Loucy (cell line): Measurements from ENCODE around the gene FRS2.

Source experiments
- H2AFZ ChIP-seq: fragments of 200-600 bp; sonication (generic); 2 replicates; pipeline ENCODE4 v1.6.0; 2016; ENCODE audit warnings: antibody characterized with exemption, mild to moderate bottlenecking, low read length, moderate library complexity
- H3F3A ChIP-seq: fragments of 200-600 bp; 2 replicates; pipeline ENCODE4 v1.6.0; 2016; ENCODE audit warnings: antibody characterized with exemption, low read depth, mild to moderate bottlenecking
- H3K27me3 ChIP-seq: fragments of 200-600 bp; sonication (generic); 2 replicates; pipeline ENCODE4 v1.6.1; 2014; ENCODE audit warnings: low read length, mild to moderate bottlenecking; ENCODE audit not compliant: insufficient read depth, poor library complexity, severe bottlenecking
- H3K36me3 ChIP-seq: fragments of 200-600 bp; sonication (generic); 2 replicates; pipeline ENCODE4 v1.6.1; 2016; ENCODE audit warnings: low read length; ENCODE audit not compliant: insufficient read depth
- H3K4me1 ChIP-seq: fragments of 200-600 bp; sonication (generic); 2 replicates; pipeline ENCODE4 v1.5.1; 2014; ENCODE audit warnings: low read length, mild to moderate bottlenecking; ENCODE audit not compliant: insufficient read depth, poor library complexity, severe bottlenecking
- H3K4me2 ChIP-seq: fragments of 200-600 bp; sonication (generic); 2 replicates; pipeline ENCODE4 v1.6.0; 2014; ENCODE audit warnings: antibody characterized with exemption, low read length, low read depth, mild to moderate bottlenecking; ENCODE audit not compliant: poor library complexity, severe bottlenecking
- H3K4me3 ChIP-seq: fragments of 200-600 bp; sonication (generic); 2 replicates; pipeline ENCODE4 v1.5.1; 2014; ENCODE audit warnings: low read length, mild to moderate bottlenecking, mixed read lengths; ENCODE audit not compliant: poor library complexity, severe bottlenecking
- H3K79me2 ChIP-seq: fragments of 200-600 bp; sonication (generic); 2 replicates; pipeline ENCODE4 v1.6.1; 2014; ENCODE audit warnings: low read length; ENCODE audit not compliant: insufficient read depth
- H3K9ac ChIP-seq: fragments of 200-600 bp; sonication (generic); 2 replicates; pipeline ENCODE4 v1.6.0; 2014; ENCODE audit warnings: mild to moderate bottlenecking, low read depth, low read length, moderate library complexity; ENCODE audit not compliant: poor library complexity, severe bottlenecking
- H3K9me2 ChIP-seq: fragments of 200-600 bp; sonication (generic); replicated peaks from 2 replicates; pipeline ENCODE4 v1.6.1; 2016; ENCODE audit warnings: low read depth, low read length, mixed read lengths
- H3K9me3 ChIP-seq: fragments of 200-600 bp; sonication (generic); 2 replicates; pipeline ENCODE4 v1.6.1; 2014; ENCODE audit warnings: mild to moderate bottlenecking, antibody characterized with exemption, low read length, low read depth; ENCODE audit not compliant: insufficient read depth
- H4K20me1 ChIP-seq: fragments of 200-600 bp; sonication (generic); 2 replicates; pipeline ENCODE4 v1.6.0; 2014; ENCODE audit warnings: antibody characterized with exemption, low read length, mild to moderate bottlenecking; ENCODE audit not compliant: insufficient read depth, poor library complexity, severe bottlenecking
- EZH2phosphoT487 ChIP-seq: fragments of 200-600 bp; IDR thresholded peaks from 2 replicates; pipeline ENCODE4 v1.6.1; 2018; ENCODE audit warnings: antibody characterized with exemption, mild to moderate bottlenecking, moderate library complexity, borderline replicate concordance
- TF ChIP-seq, protein P1 (sequence below): fragments of 200-600 bp; sonication (generic); conservative IDR thresholded peaks from 2 replicates; pipeline ENCODE4 v1.5.1; 2014; ENCODE audit warnings: mild to moderate bottlenecking, antibody characterized with exemption, low read length

The FRS2 gene

DNA sequence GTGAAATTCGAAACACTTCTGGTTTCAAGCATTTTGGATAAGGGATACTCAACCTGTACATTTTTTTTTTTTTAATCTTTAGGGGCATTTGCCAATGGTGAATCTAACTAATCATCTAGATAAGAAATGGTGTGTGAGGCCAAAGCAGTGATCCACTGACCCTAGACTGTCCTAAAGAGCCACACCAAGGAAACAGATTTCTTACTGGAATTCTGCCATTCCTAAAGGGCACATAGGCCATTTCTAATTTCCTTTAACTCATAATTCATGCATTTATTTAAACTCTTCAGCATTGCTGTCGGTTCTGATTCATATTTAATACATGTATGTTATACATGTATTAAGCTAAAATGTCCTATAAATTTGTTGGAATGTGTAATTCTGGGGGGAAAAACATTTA, 47.2 kb downstream of the FRS2 start:
- Histone ChIP-seq H3K4me2 (no peak overlapping the region), H3K27me3 (no peaks in the 10 kb centered on the region), H3K9me2 (no peaks in the 10 kb centered on the region), H3K4me1 (peaks cover 2% of the 10 kb centered on the region), H3K9ac (no peak overlapping the region), H3K9me3 (no peaks in the 10 kb centered on the region), H3K4me3 (no peak overlapping the region), H3K36me3 (no peaks in the 10 kb centered on the region), H4K20me1 (peaks cover under 1% of the 10 kb centered on the region), H2AFZ (no peak overlapping the region), H3K79me2 (peaks cover 86% of the 10 kb centered on the region), H3F3A (no peaks in the 10 kb centered on the region)
- TF ChIP-seq, protein P1, sequence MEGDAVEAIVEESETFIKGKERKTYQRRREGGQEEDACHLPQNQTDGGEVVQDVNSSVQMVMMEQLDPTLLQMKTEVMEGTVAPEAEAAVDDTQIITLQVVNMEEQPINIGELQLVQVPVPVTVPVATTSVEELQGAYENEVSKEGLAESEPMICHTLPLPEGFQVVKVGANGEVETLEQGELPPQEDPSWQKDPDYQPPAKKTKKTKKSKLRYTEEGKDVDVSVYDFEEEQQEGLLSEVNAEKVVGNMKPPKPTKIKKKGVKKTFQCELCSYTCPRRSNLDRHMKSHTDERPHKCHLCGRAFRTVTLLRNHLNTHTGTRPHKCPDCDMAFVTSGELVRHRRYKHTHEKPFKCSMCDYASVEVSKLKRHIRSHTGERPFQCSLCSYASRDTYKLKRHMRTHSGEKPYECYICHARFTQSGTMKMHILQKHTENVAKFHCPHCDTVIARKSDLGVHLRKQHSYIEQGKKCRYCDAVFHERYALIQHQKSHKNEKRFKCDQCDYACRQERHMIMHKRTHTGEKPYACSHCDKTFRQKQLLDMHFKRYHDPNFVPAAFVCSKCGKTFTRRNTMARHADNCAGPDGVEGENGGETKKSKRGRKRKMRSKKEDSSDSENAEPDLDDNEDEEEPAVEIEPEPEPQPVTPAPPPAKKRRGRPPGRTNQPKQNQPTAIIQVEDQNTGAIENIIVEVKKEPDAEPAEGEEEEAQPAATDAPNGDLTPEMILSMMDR: no peak

DNA sequence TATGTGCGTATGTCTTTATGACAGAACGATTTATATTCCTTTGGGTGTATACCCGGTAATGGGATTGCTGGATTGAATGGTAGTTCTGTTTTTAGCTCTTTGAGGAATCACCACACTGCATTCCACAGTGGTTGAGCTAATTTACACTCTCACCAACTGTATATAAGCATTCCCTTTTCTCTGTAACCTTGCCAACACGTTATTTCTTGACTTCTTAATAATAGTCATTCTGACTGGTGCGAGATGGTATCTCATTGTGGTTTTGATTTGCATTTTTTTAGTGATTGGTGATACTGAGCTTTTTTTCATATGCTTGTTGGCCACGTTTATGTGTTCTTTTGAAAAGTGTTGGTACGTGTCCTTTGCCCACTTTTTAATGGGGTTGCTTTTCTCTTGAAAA, 49.7 kb downstream of the FRS2 start:
- Histone ChIP-seq H3K9me3 (no peaks in the 10 kb centered on the region), H2AFZ (no peak overlapping the region), H3K9me2 (no peaks in the 10 kb centered on the region), H3K4me2 (no peak overlapping the region), H3K79me2 (peaks cover 89% of the 10 kb centered on the region), H4K20me1 (no peaks in the 10 kb centered on the region), H3K36me3 (no peaks in the 10 kb centered on the region), H3K4me1 (peaks cover 2% of the 10 kb centered on the region), H3K27me3 (no peaks in the 10 kb centered on the region), H3F3A (no peaks in the 10 kb centered on the region), H3K4me3 (no peak overlapping the region), H3K9ac (no peak overlapping the region)
- TF ChIP-seq, protein P1: no peak
- TF ChIP-seq EZH2phosphoT487: no peak

DNA sequence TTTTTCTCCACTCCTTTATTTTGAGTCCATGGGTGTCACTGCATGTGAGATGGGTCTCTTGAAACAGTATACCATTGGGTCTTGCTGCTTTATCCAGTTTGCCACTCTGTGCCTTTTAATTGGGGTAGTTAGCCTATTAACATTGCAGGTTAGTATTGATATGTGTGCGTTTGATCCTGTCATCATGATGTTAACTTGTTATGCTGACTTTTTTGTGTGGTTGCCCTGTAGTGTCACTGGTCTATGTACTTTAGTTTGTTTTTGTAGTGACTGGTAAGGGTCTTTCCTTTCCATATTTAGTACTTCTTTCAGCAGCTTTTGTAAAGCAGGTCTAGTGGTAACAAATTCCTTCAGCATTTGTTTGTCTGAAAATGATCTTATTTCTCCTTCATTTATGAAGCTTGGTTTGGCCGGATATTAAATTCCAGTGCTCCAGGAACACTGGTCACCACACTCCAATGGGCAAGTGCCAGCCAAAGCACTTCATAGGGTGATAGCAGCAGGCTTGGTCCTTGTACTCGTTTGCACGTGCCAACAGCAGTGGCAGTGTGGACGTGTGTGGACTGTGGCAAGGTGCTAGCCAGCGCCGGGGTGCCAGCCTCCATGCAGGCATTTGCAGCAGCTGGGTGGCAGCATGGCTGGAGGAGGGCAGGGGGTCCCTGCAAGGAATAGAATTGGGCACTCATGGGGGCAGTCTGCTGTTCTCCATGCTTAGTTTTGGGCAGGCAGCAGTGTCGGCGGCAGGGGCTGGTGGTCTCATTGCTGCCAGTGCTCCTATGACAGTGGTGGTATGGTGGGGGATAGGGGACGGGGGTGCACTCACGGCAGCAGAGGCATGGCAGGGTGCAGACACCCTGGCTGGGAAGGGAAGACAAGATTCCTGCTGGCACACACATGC, 53.5 kb downstream of the FRS2 start:
- Histone ChIP-seq H3K9me3 (no peaks in the 10 kb centered on the region), H3K79me2 (peaks cover 89% of the 10 kb centered on the region), H4K20me1 (peaks cover 5% of the 10 kb centered on the region)

More for the DNA sequence above, 53.5 kb downstream of the FRS2 start:
- TF ChIP-seq EZH2phosphoT487: no peak
- TF ChIP-seq, protein P1: no peak
- H3K27me3 ChIP-seq: no peaks in the 10 kb centered on the region
- H2AFZ ChIP-seq: no peak overlapping the region
- no peak overlapping the region for H3K4me3 ChIP-seq
- no peaks in the 10 kb centered on the region for H3K36me3 ChIP-seq
- no peak overlapping the region for H3K9ac ChIP-seq
- no peak overlapping the region for H3K4me2 ChIP-seq
- H3K4me1 ChIP-seq: peaks cover 4% of the 10 kb centered on the region
- no peaks in the 10 kb centered on the region for H3F3A ChIP-seq
- no peaks in the 10 kb centered on the region for H3K9me2 ChIP-seq
